Lung microvascular endothelial cell (primary cell): ENCODE results near the gene GGCX. TPM values are rescaled to one million over a fixed set of nuclear protein-coding genes. Genes with fewer than 3 reads are reported as not detected.
"Not testable (repeated sequence)": the region's sequence is repeated elsewhere in the genome, so short reads cannot be mapped to it uniquely, and the experiment has no call there.

Source experiments
- DNase-seq, 2 donors: peaks; one replicate each; pipeline versions ENCODE4 v3.0.0 to v3.0.0-alpha.2; 2010; ENCODE audit warnings: low read depth in 2 of 2
- total RNA-seq: library from RNA; depleted of rRNA; stranded (reverse); fragments of >200 nt; gene quantifications from 2 replicates; pipeline ENCODE4 v1.2.1, GENCODE V29; 2014

GGCX gene
- total RNA-seq: 24.0 and 31.9 TPM in 2 replicates

GRCh38 chr2:85561280-85562212 is at the start of gene GGCX:
TSS of gene GGCX (minus strand) at chr2:85561493. CDS start at chr2:85561428, 65 bp downstream.
- DNase-seq: peak; percentile 95 to 96

- DNase-seq: peak in 1 of 2 donors; percentile 19
Measured at GRCh38 chr2:85607268-85608215, 46.2 kb upstream of the GGCX start.

- no peak for DNase-seq
Measured at GRCh38 chr2:85606116-85606455, 44.8 kb upstream of the GGCX start.

GRCh38 chr2:85605406-85606115 is 44.3 kb upstream of the GGCX start:
- peak; percentile 53 to 77 for DNase-seq

GRCh38 chr2:85604568-85605339 is 43.5 kb upstream of the GGCX start:
- DNase-seq: peak in 1 of 2 donors; percentile 67

GRCh38 chr2:85604133-85604444 is 42.8 kb upstream of the GGCX start:
- DNase-seq: not testable (repeated sequence)

- peak; percentile 89 to 92 for DNase-seq
Measured at GRCh38 chr2:85602476-85603234, 41.4 kb upstream of the GGCX start, which contains the start of gene TMEM150A. TSS of gene TMEM150A (minus strand) at chr2:85602698. CDS start at chr2:85601948, 750 bp downstream.

GRCh38 chr2:85601771-85602475 is 40.6 kb upstream of the GGCX start:
- DNase-seq: peak in 1 of 2 donors; percentile 47

- no peak for DNase-seq
Measured at GRCh38 chr2:85600951-85601770, 39.9 kb upstream of the GGCX start.

- DNase-seq: no peak
Measured at GRCh38 chr2:85600235-85600575, 38.9 kb upstream of the GGCX start.

GRCh38 chr2:85599468-85600234 is 38.4 kb upstream of the GGCX start:
- no peak for DNase-seq

- DNase-seq: no peak
Measured at GRCh38 chr2:85598594-85599340, 37.5 kb upstream of the GGCX start.

- no peak for DNase-seq
Measured at GRCh38 chr2:85597241-85597640, 35.9 kb upstream of the GGCX start.

GRCh38 chr2:85596486-85597143 is 35.3 kb upstream of the GGCX start:
- no peak for DNase-seq

GRCh38 chr2:85596026-85596333 is 34.7 kb upstream of the GGCX start:
- DNase-seq: peak in 1 of 2 donors; percentile 49

- peak; percentile 99 for DNase-seq
Measured at GRCh38 chr2:85595301-85596025, 34.2 kb upstream of the GGCX start, which contains the start of gene RNF181. TSS of gene RNF181 (plus strand) at chr2:85595745. CDS start at chr2:85595764, 19 bp downstream.
